Measurements from ENCODE around the gene CDH13. TPM values are rescaled to one million over a fixed set of nuclear protein-coding genes. Genes with fewer than 3 reads are reported as not detected.

CDH13 gene
- total and polyA plus RNA-seq, 10 of the 15 experiments (the other 5 are each of a cell fraction or from before 2014, with no cell fraction given), result under 0.01 to 0.05 TPM; not detected in 8

- TF ChIP-seq MXI1 (IDR thresholded peaks at IDR 0.05; ENCODE audit: low read depth, low read length) (no peak), CREB1 (IDR thresholded peaks at IDR 0.05; ENCODE audit: low read depth) (no peak)
Observed at GRCh38 chr16:83682868-83683235, 1056.1 kb downstream of the CDH13 start (continued).

- Histone ChIP-seq H3K27me3 (replicated peaks in 1 of 2; ENCODE audit: control insufficient read depth in 2 of 2, insufficient read depth in 2 of 2, low read length in 1 of 2) (no peaks in the 10 kb centered on the region), H3K4me1 (ENCODE audit: control insufficient read depth, insufficient read depth, low read length) (no peaks in the 10 kb centered on the region), H2AFZ (ENCODE audit: control insufficient read depth, low read depth, low read length) (no peak overlapping the region), H3K36me3 (ENCODE audit: control insufficient read depth in 2 of 2, insufficient read depth in 2 of 2, low read length in 1 of 2) (no peaks in the 10 kb centered on the region), H3K9me3 (replicated peaks; ENCODE audit: control insufficient read depth, insufficient read depth, low read length) (no peaks in the 10 kb centered on the region), H3K4me2 (ENCODE audit: control insufficient read depth, insufficient read depth) (no peak overlapping the region), H3K79me2 (ENCODE audit: control insufficient read depth, insufficient read depth, low read length) (no peaks in the 10 kb centered on the region), H3K27ac (ENCODE audit: control insufficient read depth, insufficient read depth) (no peak overlapping the region), H4K20me1 (ENCODE audit: control insufficient read depth, insufficient read depth) (no peaks in the 10 kb centered on the region), H3K9ac (ENCODE audit: control insufficient read depth, insufficient read depth, low read length) (no peak overlapping the region), H3K4me3 (no peak overlapping the region)
- ChIA-PET POLR2A (no interaction called here), RAD21 (ENCODE audit: unreplicated experiment) (no interaction called here), SMC1A (ENCODE audit: uncharacterized antibody, unreplicated experiment) (no interaction called here), CTCF (no interaction called here)
- BruUV-seq (replicated peaks), result no TSS peak
- ATAC-seq (no peak), FAIRE-seq (no peak), DNase-seq (ENCODE audit: low read depth, low spot score) (no peak)
- intact Hi-C loops (cut with micrococcal nuclease; ENCODE audit: unreplicated experiment), result no loop called here
- 26% methylated on average over 8 of the region's 8 CpGs for WGBS (ENCODE audit: insufficient coverage, insufficient replicate concordance, low lambda C conversion rate, missing lambda C conversion rate)
- in situ Hi-C loops (cut with MboI), result no loop called here
- TF ChIP-seq MLLT1 (IDR thresholded peaks at IDR 0.05) (no peak), CEBPB (IDR thresholded peaks at IDR 0.05; ENCODE audit: borderline replicate concordance in 1 of 2, low read depth in 2 of 2, low read length in 2 of 2) (no peak), KAT2A (conservative IDR thresholded peaks at IDR 0.05; ENCODE audit: control insufficient read depth, low read depth, low read length) (no peak), TCF3 (IDR thresholded peaks at IDR 0.05; ENCODE audit: borderline replicate concordance, insufficient read depth, low read depth, low read length) (no peak), PRDM15 (CRISPR knock-in tag; IDR thresholded peaks at IDR 0.05) (no peak), BCLAF1 (IDR thresholded peaks at IDR 0.05) (no peak), ZBTB11 (CRISPR knock-in tag; IDR thresholded peaks at IDR 0.05) (no peak), SMAD1 (IDR thresholded peaks at IDR 0.05; ENCODE audit: low read depth, partially characterized antibody) (no peak)
Observed at GRCh38 chr16:83685615-83686165, 1058.9 kb downstream of the CDH13 start.
